Lower leg skin (tissue), 3 donors: ENCODE measurements around the gene BCL11A.

Source experiments
- POLR2A ChIP-seq, 2 donors: fragments of 450-650 bp; IDR thresholded peaks; one replicate each; pipeline ENCODE4 v1.6.1; 2016 to 2017; ENCODE audit warnings: antibody characterized with exemption in 2 of 2, mild to moderate bottlenecking in 1 of 2, moderate library complexity in 1 of 2
- TF ChIP-seq, protein P1 (sequence below), 3 donors: fragments of 450-650 bp; IDR thresholded peaks; one replicate each; pipeline ENCODE4 v1.5.1; 2016; ENCODE audit warnings: antibody characterized with exemption in 3 of 3, mild to moderate bottlenecking in 3 of 3, moderate library complexity in 2 of 3

DNA sequence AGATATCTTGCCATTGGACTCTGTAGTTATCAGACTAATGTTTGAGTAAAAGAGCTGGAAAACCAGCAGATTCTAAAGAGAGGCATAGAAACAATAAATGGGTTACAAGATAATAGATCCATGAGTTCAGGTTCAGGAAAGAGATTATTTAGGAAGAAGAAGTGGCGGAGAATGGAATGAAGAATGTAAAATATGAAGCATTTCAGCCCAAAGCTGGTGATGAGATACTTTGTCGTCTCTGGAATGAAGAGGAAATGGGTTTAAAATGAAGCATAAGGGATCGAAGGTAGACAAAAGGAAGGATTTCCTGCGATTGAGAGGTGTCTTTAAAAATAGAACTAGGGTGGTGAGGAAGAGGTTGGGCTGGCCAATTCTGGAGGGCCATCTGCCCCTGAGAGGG, 36.6 kb downstream of the BCL11A start:
- TF ChIP-seq, protein P1, sequence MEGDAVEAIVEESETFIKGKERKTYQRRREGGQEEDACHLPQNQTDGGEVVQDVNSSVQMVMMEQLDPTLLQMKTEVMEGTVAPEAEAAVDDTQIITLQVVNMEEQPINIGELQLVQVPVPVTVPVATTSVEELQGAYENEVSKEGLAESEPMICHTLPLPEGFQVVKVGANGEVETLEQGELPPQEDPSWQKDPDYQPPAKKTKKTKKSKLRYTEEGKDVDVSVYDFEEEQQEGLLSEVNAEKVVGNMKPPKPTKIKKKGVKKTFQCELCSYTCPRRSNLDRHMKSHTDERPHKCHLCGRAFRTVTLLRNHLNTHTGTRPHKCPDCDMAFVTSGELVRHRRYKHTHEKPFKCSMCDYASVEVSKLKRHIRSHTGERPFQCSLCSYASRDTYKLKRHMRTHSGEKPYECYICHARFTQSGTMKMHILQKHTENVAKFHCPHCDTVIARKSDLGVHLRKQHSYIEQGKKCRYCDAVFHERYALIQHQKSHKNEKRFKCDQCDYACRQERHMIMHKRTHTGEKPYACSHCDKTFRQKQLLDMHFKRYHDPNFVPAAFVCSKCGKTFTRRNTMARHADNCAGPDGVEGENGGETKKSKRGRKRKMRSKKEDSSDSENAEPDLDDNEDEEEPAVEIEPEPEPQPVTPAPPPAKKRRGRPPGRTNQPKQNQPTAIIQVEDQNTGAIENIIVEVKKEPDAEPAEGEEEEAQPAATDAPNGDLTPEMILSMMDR (IDR thresholded peaks at IDR 0.05) = no peak
- TF ChIP-seq POLR2A (IDR thresholded peaks at IDR 0.05) = no peak
